T follicular helper cell (primary cell): ENCODE results near the gene WDR45B.
A peak's percentile ranks its signal among the peaks of the same experiment; 100 is the strongest.

Experiments
- DNase-seq: peaks from one replicate; pipeline ENCODE4 v3.0.0-alpha.2; 2020; ENCODE audit warnings: low read depth

Gene WDR45B

DNA sequence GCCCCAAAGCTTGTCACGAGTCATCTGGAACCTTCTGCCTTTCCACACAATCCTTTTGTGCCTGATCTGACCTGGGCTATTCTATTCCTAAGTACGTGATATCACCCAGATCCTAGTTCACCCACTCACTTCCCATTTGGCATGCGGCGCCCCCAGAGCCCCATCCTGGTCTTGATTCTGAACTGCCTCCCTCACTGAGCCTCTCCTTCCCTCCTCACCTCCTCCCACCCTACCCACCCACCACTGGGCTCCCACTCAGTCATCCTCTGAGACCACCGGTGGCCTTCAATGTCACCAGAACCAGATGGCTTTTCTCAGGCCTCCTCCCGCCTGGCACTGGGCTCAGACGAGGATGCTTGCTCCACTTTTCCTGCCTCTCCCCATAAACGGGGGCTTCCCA, 18.5 kb downstream of the WDR45B start:
- no peak for DNase-seq

DNA sequence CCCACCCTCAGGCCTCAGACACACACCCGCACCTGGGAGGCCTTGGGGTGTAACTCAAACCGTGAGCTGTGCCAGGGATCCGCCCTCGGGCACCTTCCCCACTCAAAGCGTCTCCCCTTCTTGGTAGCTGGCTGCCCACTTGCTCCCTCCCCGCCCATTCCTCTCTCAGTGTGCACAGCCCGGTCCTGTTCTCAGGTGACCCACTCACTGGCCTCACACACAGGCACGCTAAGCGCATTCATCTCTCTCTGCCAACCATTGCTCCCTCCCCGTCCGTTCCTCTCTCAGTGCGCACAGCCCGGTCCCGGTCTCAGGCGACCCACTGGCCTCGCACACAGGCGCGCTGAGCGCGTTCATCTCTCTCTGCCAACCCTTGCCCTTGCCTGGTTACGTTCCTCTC, 20.8 kb downstream of the WDR45B start:
- DNase-seq, result no peak

DNA sequence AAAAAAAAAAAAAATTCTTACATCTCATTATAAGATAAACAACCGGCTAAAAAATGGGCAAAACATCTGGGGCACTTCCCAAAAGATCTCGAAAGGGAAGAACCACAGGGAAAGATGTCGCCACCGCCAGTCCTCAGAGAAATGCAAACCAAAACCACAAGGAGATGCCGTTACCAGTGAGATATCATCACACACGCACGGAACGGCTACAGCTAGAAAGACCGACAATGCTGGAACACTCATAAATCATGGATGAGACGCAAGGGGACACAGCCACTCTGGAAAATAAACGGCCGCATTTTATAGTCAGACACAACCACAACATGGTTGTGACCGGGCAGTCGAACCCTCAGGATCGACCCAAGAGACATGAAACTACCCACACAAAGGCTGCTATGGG, 24.5 kb downstream of the WDR45B start:
- DNase-seq, result no peak

DNA sequence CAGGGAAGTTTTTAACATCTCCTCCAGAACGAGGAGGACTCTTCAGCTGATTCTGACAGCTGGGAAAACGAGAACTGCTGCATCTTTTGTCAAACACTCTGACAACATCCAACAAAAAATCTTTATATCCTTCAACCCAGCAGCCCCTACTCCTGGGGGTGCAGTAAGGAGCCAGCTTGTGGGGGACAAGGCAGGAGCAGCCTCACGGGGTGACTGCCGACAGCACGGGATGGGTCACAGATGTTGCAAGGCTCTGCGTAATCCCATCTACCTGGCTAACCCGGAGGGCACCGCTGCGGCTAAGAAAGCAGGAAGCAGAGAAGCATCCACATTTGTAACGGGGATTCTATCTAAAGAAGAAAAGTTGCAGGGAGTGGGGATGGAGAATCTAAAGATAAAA, 28.6 kb downstream of the WDR45B start:
- DNase-seq, result no peak

DNA sequence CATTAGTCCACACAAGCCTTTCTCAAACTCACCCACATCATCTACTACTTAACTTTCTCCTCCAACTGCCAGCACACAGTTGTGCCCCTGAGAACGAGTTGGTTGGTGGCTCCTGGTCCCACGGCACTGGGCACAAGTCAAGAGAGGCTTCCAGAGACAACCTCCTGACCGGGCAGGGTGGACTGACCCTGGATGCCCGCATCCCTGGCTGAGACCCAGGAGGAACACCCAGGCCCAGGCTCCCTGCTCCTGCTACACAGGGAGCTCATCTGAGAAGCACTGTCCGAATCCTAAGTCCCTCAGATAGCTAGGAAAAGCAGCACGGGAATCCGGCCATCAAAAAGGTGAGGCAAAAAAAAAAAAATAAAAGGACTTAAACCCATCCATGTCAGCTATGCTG, 29.0 kb downstream of the WDR45B start:
- DNase-seq, result no peak

DNA sequence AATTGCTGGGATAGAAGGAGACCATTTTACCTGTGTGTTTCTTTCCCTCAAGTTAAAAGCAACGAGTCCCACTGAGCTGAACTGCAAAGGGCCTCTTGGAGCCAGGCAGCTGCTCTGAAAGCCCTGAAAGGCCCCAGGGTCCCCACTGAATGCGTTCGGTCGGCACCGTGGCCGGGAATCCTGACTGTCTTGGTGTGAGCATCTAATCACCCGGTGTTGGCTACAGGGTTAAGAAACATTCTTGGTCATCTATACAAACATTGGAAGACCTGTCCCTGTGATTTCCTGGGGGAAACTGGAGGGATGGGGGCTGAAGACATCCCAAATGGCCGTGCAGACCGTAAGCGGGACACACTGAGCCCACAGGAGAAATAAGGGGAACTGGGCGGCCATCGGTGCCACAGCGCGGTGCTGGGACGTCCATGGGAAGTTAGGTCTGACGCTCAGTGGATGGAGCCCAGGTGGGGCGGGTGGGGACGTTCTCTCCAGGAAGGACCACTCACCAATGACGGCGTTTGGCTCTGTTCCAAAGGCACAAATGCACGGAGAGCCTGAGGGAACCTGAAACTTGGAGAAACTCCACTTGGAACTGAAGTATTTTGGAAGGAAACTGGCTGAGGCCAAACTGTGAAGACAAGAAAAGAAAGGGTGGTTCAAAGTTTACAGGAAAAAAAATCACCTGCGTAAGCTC, 32.1 kb downstream of the WDR45B start:
- DNase-seq, result no peak

DNA sequence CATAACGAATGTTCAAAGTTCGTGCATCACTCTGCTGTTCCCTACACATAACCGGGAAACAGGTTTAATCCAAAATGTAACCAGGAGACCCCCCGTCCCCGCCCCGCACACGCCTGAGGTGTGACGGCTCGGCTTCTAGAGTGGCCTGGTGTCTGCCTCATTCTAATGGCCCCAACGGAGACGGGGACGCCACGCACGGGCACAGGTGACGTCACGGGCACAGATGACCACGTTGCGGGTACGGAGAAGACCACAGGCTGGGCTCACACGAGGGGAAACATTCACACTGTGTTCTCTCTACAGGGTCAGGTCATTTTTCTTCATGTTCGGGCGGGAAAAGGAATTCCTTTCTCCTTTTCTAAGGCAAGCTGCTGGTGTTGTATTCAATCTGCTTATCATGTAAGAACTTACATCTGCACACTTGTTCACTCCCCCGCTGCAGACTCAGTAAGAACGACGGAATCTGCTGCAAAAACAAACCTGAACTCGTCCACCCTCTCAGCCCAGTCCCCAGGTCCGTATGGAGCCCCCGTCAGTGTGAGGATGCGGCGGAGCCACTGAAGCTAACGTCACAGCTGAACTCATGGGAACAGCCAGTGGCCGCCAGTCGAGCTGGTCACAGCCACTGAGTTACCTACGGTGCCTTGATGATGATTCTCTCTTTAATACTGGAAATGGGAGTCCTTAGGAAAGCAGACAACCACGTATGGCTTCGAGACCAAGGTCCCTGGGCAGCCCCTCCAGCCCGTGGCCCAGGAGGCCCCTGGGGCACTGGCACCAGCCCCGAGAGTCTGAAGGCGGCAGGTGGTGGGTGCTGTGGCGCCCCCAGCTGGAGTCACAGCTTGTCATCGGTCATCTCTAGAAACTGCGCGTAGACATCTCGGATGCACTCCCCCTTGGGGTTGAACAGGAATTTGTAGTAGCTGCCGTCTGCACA, 32.9 kb downstream of the WDR45B start:
- no peak for DNase-seq

DNA sequence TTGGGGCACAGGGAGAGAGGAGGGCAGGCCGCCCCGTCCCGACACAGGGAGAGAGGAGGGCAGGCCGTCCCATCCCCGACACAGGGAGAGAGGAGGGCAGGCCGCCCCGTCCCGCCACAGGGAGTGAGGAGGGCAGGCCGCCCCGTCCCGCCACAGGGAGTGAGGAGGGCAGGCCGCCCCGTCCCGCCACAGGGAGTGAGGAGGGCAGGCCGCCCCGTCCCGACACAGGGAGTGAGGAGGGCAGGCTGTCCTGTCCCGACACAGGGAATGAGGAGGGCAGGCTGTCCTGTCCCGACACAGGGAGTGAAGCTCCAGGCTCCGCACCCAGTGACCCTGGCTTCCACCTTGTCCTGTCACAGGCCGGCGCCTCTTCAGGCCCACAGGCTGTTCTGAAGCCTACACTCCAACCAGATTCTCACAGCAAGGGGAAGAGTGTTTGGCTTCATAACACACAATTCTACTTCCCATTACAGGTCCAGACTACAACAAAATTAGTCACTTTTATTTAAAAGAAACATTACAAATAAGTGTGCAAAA, 34.1 kb downstream of the WDR45B start:
- DNase-seq, result no peak

DNA sequence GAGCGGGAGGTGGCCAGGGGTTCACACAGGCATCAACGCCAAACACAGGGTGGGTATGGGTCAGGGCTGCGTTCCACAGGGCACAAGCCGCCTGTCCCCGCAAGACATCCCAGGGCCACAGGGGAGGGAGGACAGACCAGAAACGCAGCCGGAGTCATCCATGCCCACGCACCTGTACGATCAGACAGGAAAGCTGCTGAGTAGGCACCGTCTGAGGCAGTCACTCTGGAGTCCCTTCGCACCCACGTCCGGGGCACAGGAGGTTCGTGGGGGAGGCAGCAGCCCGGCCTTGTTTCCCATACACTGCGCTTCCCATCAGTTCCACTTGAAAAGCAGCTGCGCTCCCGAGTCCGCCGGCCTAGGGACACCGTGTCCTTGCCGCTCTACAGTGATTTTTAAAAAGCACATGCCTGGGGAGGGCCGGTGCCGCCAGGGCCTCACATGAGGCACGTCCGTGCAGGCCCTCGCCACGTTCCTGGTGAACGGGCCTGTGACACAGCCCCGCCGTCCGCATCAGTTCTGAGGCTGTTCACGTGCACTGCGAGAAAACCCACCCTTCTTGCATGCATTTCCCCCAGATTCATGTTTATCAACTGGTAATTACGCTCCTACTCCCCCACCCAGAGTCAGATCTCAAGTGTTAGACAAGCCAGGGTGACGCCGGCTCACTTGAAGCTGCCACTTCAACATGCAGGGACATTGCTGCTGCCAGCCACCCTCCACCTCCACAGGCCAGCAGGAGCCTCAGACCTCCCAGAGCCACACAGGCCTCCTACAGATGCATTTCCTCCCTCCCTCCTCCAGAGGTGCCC, 34.8 kb downstream of the WDR45B start:
- no peak for DNase-seq

DNA sequence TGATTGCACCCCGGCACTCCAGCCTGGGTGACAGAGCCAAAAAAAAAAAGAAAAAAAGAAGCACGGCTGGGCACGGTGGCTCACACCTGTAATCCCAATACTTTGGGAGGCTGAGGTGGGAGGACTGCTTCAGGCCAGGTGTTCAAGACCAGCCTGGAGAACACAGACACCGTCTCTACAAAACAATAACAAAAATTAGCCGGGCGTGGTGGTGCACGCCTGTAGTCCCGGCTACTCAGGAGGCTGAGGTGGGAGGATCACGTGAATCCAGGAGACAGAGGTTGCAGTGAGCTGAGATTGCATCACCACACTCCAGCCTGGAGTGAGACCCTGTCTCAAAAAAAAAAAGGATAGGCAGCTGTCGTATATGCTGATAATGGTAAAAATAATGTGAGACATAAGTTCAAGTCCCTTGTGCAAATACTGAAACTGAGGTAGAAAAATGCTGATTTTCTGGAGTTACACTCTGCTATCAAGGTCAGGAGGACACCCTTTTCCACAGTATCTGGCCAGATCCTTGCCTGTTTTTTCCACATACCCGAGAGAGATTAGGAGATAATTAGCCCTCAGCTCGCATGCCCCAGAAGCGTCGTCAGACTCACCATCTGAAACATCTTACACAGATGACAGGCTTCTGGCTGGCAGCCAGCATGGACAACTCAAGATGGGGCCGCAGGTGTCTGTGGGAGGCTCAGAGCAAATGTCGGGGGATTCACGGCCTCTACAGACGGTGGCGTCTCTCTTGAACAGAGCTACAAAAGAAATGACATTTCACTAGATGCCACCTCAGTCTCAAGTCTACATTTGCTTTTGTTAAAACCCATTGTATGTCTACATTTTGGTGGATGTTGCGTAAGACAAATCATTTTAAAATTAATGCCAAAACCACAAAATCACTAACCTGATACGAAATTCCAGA, 36.8 kb downstream of the WDR45B start:
- DNase-seq, result no peak

DNA sequence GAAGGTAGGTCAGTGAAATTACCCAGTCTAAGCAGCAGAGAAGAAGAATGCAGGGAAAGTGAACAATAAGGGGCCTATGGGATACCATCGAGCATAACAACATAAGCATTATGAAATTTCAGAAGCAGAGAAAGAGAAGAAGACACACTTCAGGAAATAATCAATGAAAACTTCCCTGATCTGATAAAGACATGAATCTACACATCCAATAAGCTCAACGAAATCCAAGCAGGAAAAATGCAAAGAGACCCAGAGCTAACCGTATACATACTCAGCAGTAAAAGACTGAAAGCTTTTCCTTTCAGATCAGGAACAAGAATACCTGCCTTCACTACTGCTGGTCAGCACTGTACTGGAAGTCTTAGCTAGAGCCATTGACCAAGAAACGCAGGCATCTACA, 38.6 kb downstream of the WDR45B start:
- DNase-seq, result no peak

DNA sequence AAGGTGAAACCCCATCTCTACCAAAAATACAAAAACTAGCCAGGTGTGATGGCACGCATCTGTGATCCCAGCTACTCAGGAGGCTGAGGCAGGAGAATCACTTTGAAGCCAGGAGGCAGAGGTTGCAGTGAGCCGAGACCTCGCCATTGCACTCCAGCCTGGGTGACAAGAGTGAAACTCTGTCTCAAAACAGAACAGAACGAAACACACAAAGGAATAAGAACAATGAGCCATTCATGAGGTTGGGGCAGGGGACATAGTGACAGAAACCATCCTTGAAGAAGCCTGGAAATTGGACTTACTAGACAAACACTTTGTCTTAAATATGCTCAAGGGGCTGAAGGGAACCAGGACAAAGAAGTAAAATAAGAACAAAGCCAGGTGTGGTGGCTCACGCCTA, 39.4 kb downstream of the WDR45B start:
- no peak for DNase-seq

DNA sequence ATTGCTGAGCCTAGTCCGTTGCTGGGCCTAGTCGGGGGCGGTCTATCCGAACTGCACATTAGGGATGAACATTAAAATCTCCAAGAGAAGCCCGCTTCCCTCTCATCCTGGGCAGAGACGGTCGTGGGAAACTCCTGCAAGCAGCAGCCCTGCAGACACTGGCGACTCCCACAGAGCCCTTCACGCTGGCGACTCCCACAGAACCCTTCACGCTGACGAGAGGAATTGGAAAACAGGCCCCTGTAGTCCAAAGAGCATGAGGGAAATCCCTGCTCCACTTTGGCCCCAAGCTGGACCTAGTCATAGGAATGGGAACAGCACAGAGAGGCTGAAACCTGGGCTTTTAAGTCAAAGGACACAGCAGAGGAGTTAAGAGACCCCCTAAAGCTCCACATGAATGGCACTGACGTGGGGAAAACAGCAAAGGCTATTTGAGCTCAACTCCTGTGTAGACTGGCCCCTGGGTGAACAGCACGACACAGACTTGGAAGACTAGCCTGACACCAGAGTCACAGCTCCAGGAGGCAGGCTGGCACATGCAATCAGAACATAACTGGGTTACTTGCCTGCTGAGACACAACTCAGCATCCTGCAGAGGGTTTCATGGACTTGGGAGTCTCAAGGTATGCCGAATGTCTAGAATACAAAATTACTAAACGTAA, 42.2 kb downstream of the WDR45B start:
- DNase-seq, result no peak

DNA sequence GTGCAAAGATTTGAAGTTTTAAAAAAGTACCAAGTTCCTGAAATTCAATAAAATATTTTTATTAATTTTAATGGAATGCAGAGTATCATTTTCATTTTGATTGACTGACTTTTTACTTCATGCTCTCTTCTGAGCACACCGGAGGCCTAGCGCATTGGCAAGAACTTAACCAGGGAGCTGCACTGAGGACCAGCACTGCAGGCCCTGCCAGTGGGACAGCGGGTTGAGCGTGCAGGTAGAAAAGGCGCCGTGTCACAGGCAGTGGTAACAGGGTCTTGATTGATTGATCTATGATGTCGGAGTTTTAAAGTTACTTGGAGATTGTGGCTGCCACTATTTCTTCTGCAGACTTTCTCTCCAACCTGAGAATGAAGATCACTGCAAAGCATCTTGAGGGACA, 43.7 kb downstream of the WDR45B start:
- DNase-seq, result no peak

DNA sequence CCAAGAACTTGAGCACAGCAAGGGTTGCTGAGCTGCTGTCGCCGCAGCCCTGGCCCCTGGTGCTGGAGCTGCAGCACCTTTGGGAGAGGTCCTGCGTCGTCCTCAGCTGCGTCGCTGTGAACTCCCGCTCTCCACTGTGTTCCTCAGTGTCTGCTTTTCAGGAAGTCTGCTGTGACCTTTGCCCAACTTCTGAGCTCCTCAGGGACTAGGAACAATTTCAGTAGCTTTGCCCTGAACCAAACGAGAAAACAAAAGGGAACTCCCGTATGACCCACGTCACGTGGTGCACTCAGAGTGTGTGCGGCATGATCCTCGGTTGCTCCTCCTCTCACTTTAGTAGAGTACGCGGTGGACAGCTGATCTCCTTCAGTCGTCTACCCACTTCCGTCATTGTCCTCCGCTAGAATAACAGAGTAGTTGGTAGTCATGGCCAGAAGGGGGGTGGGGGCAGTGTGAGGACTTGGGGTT, 44.2 kb downstream of the WDR45B start:
- DNase-seq, result peak; percentile 25

DNA sequence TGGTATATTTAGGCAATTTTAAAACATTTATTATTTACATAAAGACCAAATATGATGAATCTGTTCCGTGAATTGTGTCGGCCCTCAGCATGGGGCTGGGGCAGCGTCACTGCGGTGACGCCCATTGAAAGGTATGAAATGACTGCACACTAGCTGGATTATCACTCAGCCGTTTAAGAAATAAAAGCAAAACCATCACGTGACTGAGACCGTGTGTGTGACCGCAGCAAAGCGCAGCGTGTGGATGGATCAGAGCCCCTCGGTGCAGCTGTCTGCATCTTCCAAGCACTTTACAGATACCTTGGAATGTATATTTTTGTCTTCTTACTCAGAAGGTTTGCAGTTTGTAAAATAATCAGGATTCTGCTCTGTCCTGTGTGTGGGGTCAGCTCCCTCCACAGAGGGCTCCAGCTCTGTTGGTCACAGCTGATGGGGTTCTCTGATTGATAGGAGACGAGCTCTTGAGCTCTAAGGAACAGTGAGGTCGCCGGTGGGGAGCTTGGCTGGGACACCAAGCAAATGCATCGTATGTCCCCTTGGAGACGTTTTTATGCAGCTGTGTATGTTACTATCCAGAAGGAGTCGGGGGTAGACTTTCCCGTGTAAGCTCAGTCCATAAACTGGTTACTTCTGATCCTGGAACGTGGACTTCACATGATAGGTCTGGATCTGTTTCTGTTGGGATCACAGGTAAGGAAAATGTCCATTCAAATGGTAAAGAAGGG, 45.1 kb downstream of the WDR45B start:
- DNase-seq, result no peak

DNA sequence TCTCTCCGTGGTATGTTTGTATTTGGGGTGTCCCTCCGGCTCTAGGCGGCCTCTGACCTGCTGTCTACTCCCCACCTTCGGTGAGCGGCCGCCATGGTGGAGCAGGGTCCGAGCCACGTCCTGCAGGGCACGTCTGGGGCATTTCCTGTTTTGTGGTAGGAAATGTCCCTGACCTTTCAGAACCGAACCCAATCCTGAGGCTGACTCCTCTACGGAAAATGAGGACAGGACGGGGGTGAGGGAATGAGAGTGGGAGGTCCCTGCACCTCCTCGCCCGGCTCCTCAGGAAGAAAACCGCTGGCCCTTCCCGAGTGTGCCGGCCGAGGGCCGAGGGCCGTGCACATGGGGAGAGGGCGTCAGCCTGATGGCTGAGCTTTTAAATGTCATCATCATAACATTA, 45.8 kb downstream of the WDR45B start:
- DNase-seq, result no peak

DNA sequence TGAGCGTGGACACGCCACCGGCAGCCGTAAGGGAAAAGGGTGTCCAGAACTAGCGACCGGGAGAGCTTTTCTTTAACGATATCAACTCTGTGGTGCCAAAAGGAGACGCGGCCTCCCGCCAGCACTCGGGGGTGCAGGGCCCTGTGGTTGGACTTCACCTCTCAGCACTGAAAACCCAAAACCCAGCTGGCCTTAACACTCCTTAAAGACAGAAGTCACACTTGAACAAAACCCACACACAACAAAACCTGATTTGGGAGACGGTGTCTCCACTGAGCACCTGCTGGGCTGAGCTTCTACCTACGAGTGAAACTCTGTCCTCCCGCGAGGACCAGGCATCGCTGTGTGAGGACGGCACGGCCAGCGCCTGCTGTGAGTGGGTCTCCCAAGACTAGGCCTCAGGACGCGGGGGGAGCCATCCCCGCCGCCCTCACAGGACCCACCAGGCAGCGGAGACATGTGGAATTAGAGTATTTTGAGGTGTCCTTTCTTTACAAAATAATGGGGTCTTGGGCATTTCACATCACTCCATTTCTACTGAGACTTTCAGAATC, 46.7 kb downstream of the WDR45B start:
- no peak for DNase-seq

DNA sequence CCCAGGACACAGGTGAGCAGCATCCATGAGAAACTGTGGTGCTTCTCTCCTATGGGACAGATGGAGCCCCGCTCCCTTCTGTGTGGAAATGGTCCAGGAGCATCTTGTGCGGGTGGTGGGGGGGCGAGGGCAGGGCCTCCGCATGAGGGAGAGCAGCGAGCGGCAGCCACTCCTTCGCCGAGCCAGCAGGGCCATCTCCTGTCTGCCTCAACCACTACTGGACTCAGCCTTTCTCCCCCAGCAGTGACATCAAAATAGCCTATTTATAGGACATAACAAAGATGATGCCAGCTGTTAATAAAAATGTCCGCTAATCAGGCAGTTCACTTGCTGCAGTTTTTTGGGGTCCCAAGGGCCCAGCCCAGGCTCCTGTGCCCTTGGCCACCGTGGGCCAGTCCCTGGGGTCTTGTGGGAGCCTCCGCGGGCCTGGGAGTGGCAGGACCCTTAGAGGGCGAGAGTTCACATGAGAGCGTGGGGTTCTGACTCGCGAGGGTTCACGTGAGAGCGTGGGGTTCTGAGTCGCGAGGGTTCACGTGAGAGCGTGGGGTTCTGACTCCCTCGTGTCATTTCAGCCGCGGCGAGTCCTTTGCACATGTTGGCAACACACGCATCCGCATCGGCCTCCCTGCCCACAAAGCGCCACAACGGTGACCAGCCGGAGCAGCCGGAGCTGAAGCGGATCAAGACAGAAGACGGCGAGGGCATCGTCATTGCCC, 47.4 kb downstream of the WDR45B start:
- DNase-seq, result no peak
